OCI-LY1 (cell line): ENCODE results near the gene CLTCL1.

Experiments used
- H2AFZ ChIP-seq: fragments of 200-600 bp; sonication (generic), shearing (Covaris generic); 2 replicates; pipeline ENCODE4 v1.6.0; 2014; ENCODE audit warnings: antibody characterized with exemption, mild to moderate bottlenecking, low read length
- H3F3A ChIP-seq: fragments of 200-600 bp; sonication (generic), shearing (Covaris generic); 2 replicates; pipeline ENCODE4 v1.6.0; 2014; ENCODE audit warnings: mild to moderate bottlenecking, antibody characterized with exemption, low read length, moderate library complexity; ENCODE audit not compliant: insufficient read depth
- H3K27ac ChIP-seq: fragments of 200-600 bp; sonication (generic); 2 replicates; pipeline ENCODE4 v1.5.1; 2014; ENCODE audit warnings: low read length, mixed run types, mild to moderate bottlenecking, low read depth; ENCODE audit not compliant: poor library complexity, severe bottlenecking
- H3K27me3 ChIP-seq: fragments of 200-600 bp; sonication (generic); 2 replicates; pipeline ENCODE4 v1.6.0; 2014; ENCODE audit warnings: antibody characterized with exemption, mild to moderate bottlenecking, low read length, moderate library complexity; ENCODE audit not compliant: insufficient read depth
- H3K36me3 ChIP-seq: fragments of 200-600 bp; sonication (generic); 2 replicates; pipeline ENCODE4 v1.6.1; 2014; ENCODE audit warnings: mild to moderate bottlenecking, antibody characterized with exemption, low read length, moderate library complexity, mixed read lengths; ENCODE audit not compliant: insufficient read depth
- H3K4me1 ChIP-seq: fragments of 200-600 bp; sonication (generic); 2 replicates; pipeline ENCODE4 v1.5.1; 2014; ENCODE audit warnings: mild to moderate bottlenecking, low read length, moderate library complexity; ENCODE audit not compliant: insufficient read depth, severe bottlenecking
- H3K4me2 ChIP-seq: fragments of 200-600 bp; sonication (generic), shearing (Covaris generic); 2 replicates; pipeline ENCODE4 v1.6.1; 2014; ENCODE audit warnings: low read length
- H3K4me3 ChIP-seq: fragments of 200-600 bp; sonication (generic); 2 replicates; pipeline ENCODE4 v1.5.1; 2014; ENCODE audit warnings: low read length, low read depth, mild to moderate bottlenecking, mixed read lengths; ENCODE audit not compliant: poor library complexity, severe bottlenecking
- H3K79me2 ChIP-seq: fragments of 200-600 bp; shearing (Covaris generic); 2 replicates; pipeline ENCODE4 v1.6.1; 2016; ENCODE audit warnings: mixed run types, low read length, mixed read lengths; ENCODE audit not compliant: insufficient read depth
- H3K9ac ChIP-seq: fragments of 200-600 bp; sonication (generic), shearing (Covaris generic); 2 replicates; pipeline ENCODE4 v1.6.1; 2014; ENCODE audit warnings: mild to moderate bottlenecking, low read length, mixed read lengths
- H3K9me2 ChIP-seq: fragments of 200-600 bp; sonication (generic), shearing (Covaris generic); 2 replicates; pipeline ENCODE4 v1.6.1; 2014; ENCODE audit warnings: low read depth, mild to moderate bottlenecking, low read length, mixed read lengths
- H3K9me3 ChIP-seq: fragments of 200-600 bp; shearing (Covaris generic); 2 replicates; pipeline ENCODE4 v1.6.1; 2014; ENCODE audit warnings: low read length, mixed read lengths
- H4K20me1 ChIP-seq: fragments of 200-600 bp; sonication (generic), shearing (Covaris generic); 2 replicates; pipeline ENCODE4 v1.6.0; 2016; ENCODE audit warnings: mild to moderate bottlenecking, low read length; ENCODE audit not compliant: insufficient read depth
- EZH2 ChIP-seq: fragments of 200-600 bp; sonication (generic), shearing (Covaris generic); IDR thresholded peaks from 2 replicates; pipeline ENCODE4 v1.8.0; 2017; ENCODE audit warnings: borderline replicate concordance, mixed run types, mild to moderate bottlenecking, antibody characterized with exemption, low read length, moderate library complexity, mixed read lengths
- TF ChIP-seq, protein P1 (sequence below): fragments of 200-600 bp; sonication (generic), shearing (Covaris generic); IDR thresholded peaks from 2 replicates; pipeline ENCODE4 v1.5.1; 2017; ENCODE audit warnings: mild to moderate bottlenecking, antibody characterized with exemption, low read length, moderate library complexity, mixed read lengths

The CLTCL1 gene

DNA sequence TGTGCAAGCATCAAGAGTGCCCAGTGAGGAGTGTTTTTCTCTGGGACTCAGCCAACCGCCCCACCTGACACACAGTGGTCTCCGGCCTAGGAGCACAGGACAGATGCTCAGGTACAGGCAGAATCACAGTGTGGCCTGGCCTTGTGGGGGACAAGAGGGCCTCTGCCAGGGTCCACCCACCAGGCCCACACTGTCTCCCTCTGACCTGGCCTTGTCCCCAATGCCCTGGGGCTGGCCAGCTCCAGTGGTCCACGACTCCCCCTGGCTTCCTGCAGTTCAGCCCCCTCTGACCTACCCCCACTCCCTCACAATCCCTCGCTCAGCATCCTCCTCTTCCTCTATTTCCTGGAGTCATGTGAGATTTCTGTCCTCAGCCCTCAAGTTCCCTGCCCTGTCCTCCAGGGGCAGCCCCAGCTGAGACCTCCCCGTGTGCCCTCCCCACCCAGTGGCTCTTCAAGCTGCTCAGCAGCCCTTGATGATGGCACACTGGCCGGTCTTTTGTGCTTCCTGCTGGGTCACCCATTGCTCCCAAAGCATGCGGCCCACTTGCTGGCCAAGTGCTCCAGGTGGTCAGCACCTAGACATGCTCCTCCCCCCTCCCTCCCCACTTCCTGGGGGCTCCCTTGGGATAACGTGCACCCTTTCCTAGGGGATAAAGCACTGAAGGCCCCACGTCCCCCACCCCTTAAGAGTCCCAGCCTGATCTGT is 158.7 kb downstream of the CLTCL1 start:
- Histone ChIP-seq H3K27me3 (no peaks in the 10 kb centered on the region), H3K9ac (no peak overlapping the region), H3K4me1 (no peaks in the 10 kb centered on the region), H2AFZ (no peak overlapping the region), H3K4me3 (no peak overlapping the region), H3K9me3 (no peaks in the 10 kb centered on the region), H3K27ac (no peak overlapping the region), H3F3A (no peaks in the 10 kb centered on the region), H3K79me2 (no peaks in the 10 kb centered on the region), H4K20me1 (no peaks in the 10 kb centered on the region), H3K36me3 (peaks cover 51% of the 10 kb centered on the region), H3K9me2 (no peaks in the 10 kb centered on the region), H3K4me2 (no peak overlapping the region)
- no peak for TF ChIP-seq EZH2
- TF ChIP-seq, protein P1, sequence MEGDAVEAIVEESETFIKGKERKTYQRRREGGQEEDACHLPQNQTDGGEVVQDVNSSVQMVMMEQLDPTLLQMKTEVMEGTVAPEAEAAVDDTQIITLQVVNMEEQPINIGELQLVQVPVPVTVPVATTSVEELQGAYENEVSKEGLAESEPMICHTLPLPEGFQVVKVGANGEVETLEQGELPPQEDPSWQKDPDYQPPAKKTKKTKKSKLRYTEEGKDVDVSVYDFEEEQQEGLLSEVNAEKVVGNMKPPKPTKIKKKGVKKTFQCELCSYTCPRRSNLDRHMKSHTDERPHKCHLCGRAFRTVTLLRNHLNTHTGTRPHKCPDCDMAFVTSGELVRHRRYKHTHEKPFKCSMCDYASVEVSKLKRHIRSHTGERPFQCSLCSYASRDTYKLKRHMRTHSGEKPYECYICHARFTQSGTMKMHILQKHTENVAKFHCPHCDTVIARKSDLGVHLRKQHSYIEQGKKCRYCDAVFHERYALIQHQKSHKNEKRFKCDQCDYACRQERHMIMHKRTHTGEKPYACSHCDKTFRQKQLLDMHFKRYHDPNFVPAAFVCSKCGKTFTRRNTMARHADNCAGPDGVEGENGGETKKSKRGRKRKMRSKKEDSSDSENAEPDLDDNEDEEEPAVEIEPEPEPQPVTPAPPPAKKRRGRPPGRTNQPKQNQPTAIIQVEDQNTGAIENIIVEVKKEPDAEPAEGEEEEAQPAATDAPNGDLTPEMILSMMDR: no peak

DNA sequence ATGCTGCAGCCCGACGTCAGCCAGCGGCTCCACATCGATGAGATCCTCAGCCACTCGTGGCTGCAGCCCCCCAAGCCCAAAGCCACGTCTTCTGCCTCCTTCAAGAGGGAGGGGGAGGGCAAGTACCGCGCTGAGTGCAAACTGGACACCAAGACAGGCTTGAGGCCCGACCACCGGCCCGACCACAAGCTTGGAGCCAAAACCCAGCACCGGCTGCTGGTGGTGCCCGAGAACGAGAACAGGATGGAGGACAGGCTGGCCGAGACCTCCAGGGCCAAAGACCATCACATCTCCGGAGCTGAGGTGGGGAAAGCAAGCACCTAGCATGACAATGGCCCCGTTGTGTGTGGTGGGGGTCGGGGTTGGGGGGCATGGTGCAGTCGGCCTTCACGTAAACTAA is 159.4 kb downstream of the CLTCL1 start:
- no peaks in the 10 kb centered on the region for H3K79me2 ChIP-seq
- H3K9me3 ChIP-seq: no peaks in the 10 kb centered on the region
- H3K4me3 ChIP-seq: no peak overlapping the region
- no peak overlapping the region for H3K4me2 ChIP-seq
- no peak overlapping the region for H3K27ac ChIP-seq
- no peaks in the 10 kb centered on the region for H3K9me2 ChIP-seq
- no peak overlapping the region for H2AFZ ChIP-seq
- TF ChIP-seq, protein P1: no peak
- TF ChIP-seq EZH2: no peak
- H3K9ac ChIP-seq: no peak overlapping the region
- H3K27me3 ChIP-seq: no peaks in the 10 kb centered on the region
- H3F3A ChIP-seq: no peaks in the 10 kb centered on the region
- H4K20me1 ChIP-seq: no peaks in the 10 kb centered on the region
- no peaks in the 10 kb centered on the region for H3K4me1 ChIP-seq
- H3K36me3 ChIP-seq: peaks cover 44% of the 10 kb centered on the region

DNA sequence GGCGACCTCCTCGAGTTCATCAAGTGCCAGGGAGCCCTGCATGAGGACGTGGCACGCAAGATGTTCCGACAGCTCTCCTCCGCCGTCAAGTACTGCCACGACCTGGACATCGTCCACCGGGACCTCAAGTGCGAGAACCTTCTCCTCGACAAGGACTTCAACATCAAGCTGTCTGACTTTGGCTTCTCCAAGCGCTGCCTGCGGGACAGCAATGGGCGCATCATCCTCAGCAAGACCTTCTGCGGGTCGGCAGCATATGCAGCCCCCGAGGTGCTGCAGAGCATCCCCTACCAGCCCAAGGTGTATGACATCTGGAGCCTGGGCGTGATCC is 159.9 kb downstream of the CLTCL1 start:
- no peaks in the 10 kb centered on the region for H3K79me2 ChIP-seq
- H4K20me1 ChIP-seq: no peaks in the 10 kb centered on the region
- no peaks in the 10 kb centered on the region for H3K9me2 ChIP-seq
- H3K9ac ChIP-seq: no peak overlapping the region
- H3K4me3 ChIP-seq: no peak overlapping the region
- H2AFZ ChIP-seq: no peak overlapping the region
- H3F3A ChIP-seq: no peaks in the 10 kb centered on the region
- H3K27ac ChIP-seq: no peak overlapping the region
- H3K4me1 ChIP-seq: no peaks in the 10 kb centered on the region
- H3K4me2 ChIP-seq: no peak overlapping the region
- TF ChIP-seq EZH2: no peak
- TF ChIP-seq, protein P1: no peak
- no peaks in the 10 kb centered on the region for H3K9me3 ChIP-seq
- peaks cover 39% of the 10 kb centered on the region for H3K36me3 ChIP-seq
- no peaks in the 10 kb centered on the region for H3K27me3 ChIP-seq
